DMS 273 treated with DMSO at 0.1 percent for 48 hours (cell line): ENCODE results near the gene CAMTA1.

Source experiments
- DNase-seq: peaks from one replicate; lab custom pipeline; 2025; lab: John Stamatoyannopoulos, UW

The CAMTA1 gene

GRCh38 chr1:7388141-7388487, 602.9 kb downstream of the CAMTA1 start:
- no peak for DNase-seq

- no peak for DNase-seq
Observed at GRCh38 chr1:7388488-7389185, 603.4 kb downstream of the CAMTA1 start.

GRCh38 chr1:7389201-7389905, 604.1 kb downstream of the CAMTA1 start:
- DNase-seq, result no peak

- DNase-seq, result no peak
Observed at GRCh38 chr1:7389906-7390603, 604.8 kb downstream of the CAMTA1 start.

DNA sequence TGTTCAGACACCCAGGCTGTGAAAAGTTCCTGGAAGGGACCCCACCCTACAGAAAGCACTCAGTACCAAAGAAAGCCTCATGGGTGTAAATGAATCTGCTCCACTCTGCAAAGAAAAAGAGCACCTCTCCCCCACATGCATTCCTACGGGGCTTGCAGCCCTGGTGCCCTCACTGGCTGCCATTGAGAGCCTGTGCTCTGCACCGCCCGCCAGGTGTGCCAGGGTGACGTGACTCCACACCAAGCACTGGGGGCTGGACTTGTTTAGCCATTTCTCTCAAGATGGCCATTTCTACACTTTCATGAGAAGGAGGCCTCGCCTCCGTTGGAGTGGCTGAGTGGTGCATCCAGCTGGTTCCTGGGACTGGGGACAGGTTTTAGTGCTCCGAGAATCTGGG, 605.3 kb downstream of the CAMTA1 start:
- no peak for DNase-seq

DNA sequence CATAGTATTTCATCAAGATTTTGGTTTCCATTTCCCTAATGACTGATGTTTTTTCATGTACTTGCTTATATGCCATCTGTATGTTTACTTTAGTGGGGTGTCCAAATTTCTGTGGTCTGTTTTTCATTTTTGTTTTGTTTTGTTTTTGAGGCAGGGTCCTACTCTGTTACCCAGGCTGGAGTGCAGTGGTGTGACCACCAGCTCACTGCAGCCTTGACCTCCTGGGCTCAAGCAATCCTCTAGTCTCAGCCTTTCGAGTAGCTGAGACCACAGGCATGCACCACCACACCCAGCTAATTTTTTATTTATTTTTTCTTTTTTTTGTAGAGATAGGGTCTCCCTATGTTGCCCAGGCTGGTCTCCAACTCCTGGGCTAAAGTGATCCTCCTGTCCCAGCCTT, 607.9 kb downstream of the CAMTA1 start:
- DNase-seq, result no peak

- no peak for DNase-seq
Observed at GRCh38 chr1:7395251-7395650, 610.0 kb downstream of the CAMTA1 start.

DNA sequence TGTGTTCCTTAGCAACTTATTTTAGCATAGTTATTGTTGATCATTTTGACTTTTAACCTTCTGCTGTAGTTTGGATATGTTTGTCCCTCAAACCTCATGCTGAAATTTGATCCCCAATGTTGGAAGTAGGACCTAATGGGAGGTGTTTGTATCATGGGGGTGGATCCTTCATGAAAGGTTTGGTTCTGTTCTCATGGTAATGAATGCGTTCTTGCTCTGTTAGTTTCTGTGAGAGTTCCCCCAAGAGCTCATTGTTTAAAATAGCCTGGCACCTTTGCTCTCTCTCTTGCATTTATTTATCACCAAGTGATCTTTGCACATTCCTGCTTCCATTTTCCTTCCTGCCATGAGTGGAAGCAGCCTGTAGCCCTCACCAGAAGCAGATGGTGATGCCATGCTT, 613.7 kb downstream of the CAMTA1 start:
- DNase-seq, result no peak

- DNase-seq, result no peak
Observed at GRCh38 chr1:7399514-7400125, 614.4 kb downstream of the CAMTA1 start.

DNA sequence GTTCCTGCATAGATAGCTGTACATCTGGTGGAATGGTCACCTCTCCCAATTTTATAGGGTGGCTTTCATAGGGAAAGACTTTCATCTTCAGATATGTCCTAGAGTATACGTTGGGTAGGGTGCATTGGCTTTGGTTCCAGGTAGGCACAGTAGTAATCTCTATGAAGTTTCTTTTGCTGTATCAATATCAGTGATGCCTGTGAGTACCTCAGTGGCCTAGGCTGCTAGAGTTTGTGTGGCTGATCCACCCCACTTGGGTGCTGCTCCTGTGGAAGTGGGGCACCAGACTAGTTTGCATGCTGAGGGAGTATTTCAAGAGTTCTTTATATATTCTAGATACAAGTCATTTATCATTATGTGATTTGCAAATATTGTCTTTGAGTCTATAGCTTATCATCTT, 615.3 kb downstream of the CAMTA1 start:
- DNase-seq, result no peak

DNA sequence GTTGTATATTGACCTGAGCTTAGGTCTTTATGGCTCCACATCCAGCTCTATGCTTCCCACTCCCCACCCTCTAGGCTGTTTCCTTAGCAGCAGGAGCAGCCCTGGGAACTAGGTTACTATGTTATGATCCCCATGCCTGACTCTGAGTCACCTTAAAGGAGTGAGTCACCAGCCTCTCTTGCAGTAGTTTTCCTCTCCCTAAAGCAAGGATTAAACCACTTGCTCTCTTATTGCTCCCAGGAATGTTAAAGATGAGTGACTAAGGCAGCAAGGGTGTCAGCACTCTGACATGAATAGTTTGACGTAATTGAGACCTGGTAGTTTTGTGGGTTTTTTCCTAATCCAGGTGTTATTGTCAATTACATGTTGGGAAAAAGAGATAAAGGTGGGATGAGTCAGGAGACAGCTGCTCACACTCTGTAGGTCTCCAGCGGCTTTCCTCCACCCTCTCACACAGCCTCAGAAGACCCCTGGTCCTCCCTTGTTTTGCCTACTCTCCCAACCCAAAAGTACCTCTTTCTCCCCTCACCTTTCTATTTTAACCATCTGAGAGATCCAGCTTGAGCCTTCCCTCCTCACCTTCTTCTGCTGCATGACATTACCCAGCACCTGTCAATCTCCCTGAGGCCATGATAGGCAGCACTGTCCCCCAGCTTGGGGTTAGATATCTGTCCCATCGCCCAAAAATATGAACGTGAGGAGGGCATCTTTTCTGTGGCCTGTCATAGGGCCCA, 616.7 kb downstream of the CAMTA1 start:
- DNase-seq, result no peak

DNA sequence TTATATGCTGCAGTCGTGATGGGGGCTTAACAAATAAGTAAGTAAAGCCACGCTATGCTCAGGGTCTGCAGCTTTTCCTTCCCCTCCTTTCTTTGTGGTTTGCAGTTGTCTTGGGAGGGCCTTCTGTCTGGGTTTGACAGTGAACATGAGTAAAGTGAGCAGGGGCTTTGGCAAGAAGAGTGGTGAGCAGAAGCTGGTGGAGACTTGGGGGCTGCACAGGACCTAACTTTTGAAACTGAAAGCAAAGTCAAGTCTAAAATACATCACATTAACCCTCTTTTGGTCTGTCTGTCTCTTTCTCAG, 617.2 kb downstream of the CAMTA1 start:
- no peak for DNase-seq

- no peak for DNase-seq
Observed at GRCh38 chr1:7403265-7404045, 618.2 kb downstream of the CAMTA1 start.

DNA sequence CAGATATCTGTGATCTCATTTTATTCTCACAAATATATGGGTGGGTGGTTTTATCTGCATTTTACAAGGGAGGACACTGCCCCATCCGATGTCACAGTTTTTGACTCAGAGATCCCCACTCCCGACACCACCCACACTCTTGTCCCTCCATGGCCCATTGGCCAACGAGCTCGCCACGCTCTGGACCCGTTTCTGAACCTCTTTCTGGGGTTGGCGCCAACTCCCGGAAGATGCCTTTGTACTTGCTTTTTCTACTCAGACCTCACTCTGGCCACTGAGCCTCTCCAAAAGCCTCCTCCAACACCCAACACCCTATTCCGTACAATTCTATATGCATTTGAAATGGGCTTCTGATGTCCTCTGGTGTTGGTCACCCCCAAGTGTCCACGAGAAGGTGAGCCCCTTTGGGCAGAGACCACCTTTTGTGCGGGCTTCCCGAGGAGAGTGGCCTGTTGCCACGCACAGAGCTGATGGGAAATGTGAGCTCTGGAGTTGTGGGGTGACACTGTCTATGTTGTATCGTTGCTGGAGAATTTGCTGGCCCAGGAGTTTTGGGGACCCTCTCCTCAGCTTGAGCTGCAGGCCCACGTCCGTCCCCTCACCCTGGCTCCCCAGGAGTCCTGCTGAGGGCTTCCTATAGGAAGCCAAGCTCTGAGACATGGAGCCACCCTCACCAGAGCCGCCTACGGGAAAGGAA, 618.9 kb downstream of the CAMTA1 start:
- no peak for DNase-seq

GRCh38 chr1:7405844-7406500, 620.7 kb downstream of the CAMTA1 start:
- no peak for DNase-seq

DNA sequence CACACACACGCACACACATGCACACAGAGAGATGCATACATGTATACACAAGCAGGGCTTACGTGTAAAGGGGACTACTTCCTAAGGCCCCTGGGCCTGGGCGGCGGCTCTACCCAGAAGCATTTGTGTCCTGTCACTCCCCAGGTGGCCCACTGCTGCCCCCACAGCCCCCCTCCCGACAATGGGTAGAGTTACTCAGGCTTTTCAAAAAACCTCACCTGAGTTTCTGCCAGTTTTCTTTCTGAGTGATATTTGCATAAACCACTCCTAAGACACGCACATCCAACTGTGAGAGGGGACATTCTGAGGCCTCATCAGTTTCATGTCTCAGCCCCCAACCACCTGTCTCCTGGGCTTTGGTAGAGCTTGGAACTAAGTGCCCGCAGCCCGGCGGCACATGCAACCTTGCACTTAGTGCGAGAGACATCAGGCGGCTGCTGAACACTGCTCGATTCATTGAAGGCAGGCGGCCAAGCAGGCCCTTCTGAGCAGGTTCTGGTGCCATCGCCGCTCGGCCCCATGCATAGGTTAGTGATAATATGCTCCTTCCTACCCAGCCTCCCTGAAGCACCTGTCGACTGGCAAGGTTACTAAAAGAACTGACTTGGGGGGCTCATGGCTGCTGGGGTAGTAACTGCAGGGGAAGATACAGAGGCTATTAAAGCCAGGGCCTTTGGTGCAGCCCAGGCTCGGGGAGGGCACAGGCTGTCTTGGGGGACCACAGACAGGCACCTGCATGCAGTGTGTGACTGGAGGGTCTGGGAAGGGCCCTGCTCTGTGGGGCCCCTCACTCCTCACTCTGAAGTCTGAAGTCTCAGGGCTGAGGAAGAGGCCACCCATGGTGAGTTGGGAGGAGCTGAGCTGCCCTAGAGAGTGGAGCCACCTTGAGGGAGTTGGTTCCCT, 621.6 kb downstream of the CAMTA1 start:
- no peak for DNase-seq

- DNase-seq, result no peak
Observed at GRCh38 chr1:7407544-7407895, 622.3 kb downstream of the CAMTA1 start.

GRCh38 chr1:7407980-7408770, 622.9 kb downstream of the CAMTA1 start:
- DNase-seq, result no peak

DNA sequence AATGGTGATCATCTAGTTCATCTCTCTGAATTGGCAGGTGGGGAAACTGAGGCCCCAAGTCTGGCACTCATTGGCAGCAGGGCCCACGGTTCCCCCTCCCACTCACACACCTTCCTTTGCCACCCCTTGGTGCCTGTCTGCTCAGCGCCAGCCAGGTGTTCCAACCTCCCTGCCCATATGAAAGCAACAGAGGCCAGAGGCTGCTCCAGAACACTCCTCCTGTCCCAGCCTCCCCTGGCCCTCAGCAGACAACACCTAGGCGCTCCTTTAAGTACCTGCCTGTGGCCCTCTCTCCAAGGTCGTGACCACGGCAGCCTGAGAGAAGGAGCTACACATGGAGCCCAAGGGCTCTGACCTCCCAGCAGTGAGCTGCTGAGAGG, 623.5 kb downstream of the CAMTA1 start:
- DNase-seq, result no peak
